Measurements from ENCODE around the gene SLC1A3.

DNA sequence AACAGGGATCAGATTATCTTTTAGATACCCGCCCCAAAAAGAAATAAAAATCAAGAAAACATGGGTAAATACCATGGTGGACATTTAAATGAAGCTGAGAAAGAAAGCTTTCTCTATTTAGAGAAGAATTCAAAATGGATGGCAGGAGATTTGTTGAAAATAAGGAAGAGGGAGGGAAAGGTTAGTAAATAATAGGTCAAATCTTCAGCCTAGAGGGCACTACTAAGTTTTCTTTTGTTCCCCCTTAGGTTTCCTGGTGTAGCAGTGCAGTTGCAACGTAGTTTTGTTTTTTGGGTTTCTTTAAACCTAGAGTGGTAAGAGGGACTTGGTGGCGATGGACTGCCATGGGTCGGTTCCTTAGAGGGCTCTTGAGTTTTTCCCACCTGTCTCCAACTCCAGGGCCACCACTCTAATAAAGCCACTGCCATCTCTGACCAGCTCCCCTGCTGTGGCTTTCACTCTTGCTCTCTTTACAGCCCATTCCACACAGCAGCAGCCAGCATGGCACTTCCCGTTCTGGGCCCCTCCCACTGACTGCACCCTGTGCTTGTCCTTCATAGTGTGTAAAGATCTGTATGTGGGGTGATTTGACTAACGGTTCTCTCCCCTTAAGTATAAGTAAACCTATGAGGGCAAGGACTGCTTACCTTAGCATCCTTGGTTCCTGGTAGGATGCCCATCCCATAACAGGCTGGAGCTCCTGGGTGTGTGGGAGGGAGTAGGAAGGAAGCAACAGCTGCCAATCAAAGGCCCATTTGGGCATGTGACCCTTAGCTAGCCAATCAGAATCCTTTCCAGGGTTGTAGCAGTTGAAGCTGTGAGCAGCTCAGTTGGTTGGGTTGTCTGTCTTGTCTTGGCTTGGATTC lies 118.3 kb downstream of the SLC1A3 start:
- TF ChIP-seq, protein P1, sequence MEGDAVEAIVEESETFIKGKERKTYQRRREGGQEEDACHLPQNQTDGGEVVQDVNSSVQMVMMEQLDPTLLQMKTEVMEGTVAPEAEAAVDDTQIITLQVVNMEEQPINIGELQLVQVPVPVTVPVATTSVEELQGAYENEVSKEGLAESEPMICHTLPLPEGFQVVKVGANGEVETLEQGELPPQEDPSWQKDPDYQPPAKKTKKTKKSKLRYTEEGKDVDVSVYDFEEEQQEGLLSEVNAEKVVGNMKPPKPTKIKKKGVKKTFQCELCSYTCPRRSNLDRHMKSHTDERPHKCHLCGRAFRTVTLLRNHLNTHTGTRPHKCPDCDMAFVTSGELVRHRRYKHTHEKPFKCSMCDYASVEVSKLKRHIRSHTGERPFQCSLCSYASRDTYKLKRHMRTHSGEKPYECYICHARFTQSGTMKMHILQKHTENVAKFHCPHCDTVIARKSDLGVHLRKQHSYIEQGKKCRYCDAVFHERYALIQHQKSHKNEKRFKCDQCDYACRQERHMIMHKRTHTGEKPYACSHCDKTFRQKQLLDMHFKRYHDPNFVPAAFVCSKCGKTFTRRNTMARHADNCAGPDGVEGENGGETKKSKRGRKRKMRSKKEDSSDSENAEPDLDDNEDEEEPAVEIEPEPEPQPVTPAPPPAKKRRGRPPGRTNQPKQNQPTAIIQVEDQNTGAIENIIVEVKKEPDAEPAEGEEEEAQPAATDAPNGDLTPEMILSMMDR (IDR thresholded peaks at IDR 0.05), result no peak
- no peak for TF ChIP-seq POLR2A (IDR thresholded peaks at IDR 0.05)

Measured in uterus (tissue), 2 donors.